HG03280 (cell line): Measurements from ENCODE around the gene RHBDD1.
A peak's percentile ranks its signal among the peaks of the same experiment; 100 is the strongest.
"Not testable (repeated sequence)": the region's sequence is repeated elsewhere in the genome, so short reads cannot be mapped to it uniquely, and the experiment has no call there.

Experiments used
- ATAC-seq: cut with Tn5 transposase; IDR thresholded peaks from one replicate; pipeline ENCODE4 v1.9.1; 2021; ENCODE audit warnings: mild to moderate bottlenecking, moderate library complexity; ENCODE audit not compliant: unreplicated experiment

RHBDD1 gene

GRCh38 chr2:226839951-226840350, 4.1 kb downstream of the RHBDD1 start:
- no peak for ATAC-seq

- ATAC-seq = not testable (repeated sequence)
Observed at GRCh38 chr2:226843001-226843400, 7.1 kb downstream of the RHBDD1 start.

- ATAC-seq = peak; percentile 53
Observed at GRCh38 chr2:226845386-226846116, 9.7 kb downstream of the RHBDD1 start.

- ATAC-seq = no peak
Observed at GRCh38 chr2:226847090-226847489, 11.2 kb downstream of the RHBDD1 start.

- ATAC-seq = no peak
Observed at GRCh38 chr2:226847511-226847910, 11.7 kb downstream of the RHBDD1 start.

- no peak for ATAC-seq
Observed at GRCh38 chr2:226849349-226849748, 13.5 kb downstream of the RHBDD1 start.

GRCh38 chr2:226850024-226850423, 14.2 kb downstream of the RHBDD1 start:
- ATAC-seq = no peak

- no peak for ATAC-seq
Observed at GRCh38 chr2:226855787-226856186, 19.9 kb downstream of the RHBDD1 start.

- no peak for ATAC-seq
Observed at GRCh38 chr2:226860087-226860486, 24.2 kb downstream of the RHBDD1 start.

GRCh38 chr2:226862623-226863022, 26.8 kb downstream of the RHBDD1 start:
- ATAC-seq = peak; percentile 55

GRCh38 chr2:226865273-226865672, 29.4 kb downstream of the RHBDD1 start:
- ATAC-seq = no peak

GRCh38 chr2:226865710-226866109, 29.9 kb downstream of the RHBDD1 start:
- ATAC-seq = no peak

- no peak for ATAC-seq
Observed at GRCh38 chr2:226868331-226869162, 32.7 kb downstream of the RHBDD1 start.

- ATAC-seq = no peak
Observed at GRCh38 chr2:226869371-226869770, 33.5 kb downstream of the RHBDD1 start.

GRCh38 chr2:226873051-226873620, 37.3 kb downstream of the RHBDD1 start:
- peak; percentile 69 for ATAC-seq

GRCh38 chr2:226873826-226874225, 38.0 kb downstream of the RHBDD1 start:
- no peak for ATAC-seq

- ATAC-seq = no peak
Observed at GRCh38 chr2:226874749-226875148, 38.9 kb downstream of the RHBDD1 start.

GRCh38 chr2:226875438-226876225, 39.8 kb downstream of the RHBDD1 start:
- no peak for ATAC-seq

GRCh38 chr2:226877491-226877890, 41.6 kb downstream of the RHBDD1 start:
- ATAC-seq = no peak

- no peak for ATAC-seq
Observed at GRCh38 chr2:226881287-226881686, 45.4 kb downstream of the RHBDD1 start.

- no peak for ATAC-seq
Observed at GRCh38 chr2:226882606-226883005, 46.8 kb downstream of the RHBDD1 start.
